MM.1S (cell line): ENCODE results near the gene ANKRD44.

Experiments
- DNase-seq: peaks from one replicate; pipeline ENCODE4 v3.0.0-alpha.2; 2015
- H2AFZ ChIP-seq: fragments of 300-600 bp; sonication (generic); 2 replicates; pipeline ENCODE4 v1.6.0; 2016; ENCODE audit warnings: antibody characterized with exemption, low read length
- H3F3A ChIP-seq: fragments of 300-600 bp; sonication (generic); 2 replicates; pipeline ENCODE4 v1.6.1; 2016; ENCODE audit warnings: mild to moderate bottlenecking, antibody characterized with exemption, low read length, moderate library complexity, mixed read lengths; ENCODE audit not compliant: insufficient read depth
- H3K27ac ChIP-seq: fragments of 300-600 bp; sonication (generic); 2 replicates; pipeline ENCODE4 v1.5.1; 2016; ENCODE audit warnings: mild to moderate bottlenecking, low read length
- H3K27me3 ChIP-seq: fragments of 300-600 bp; sonication (generic); replicated peaks from 2 replicates; pipeline ENCODE4 v1.6.0; 2016; ENCODE audit warnings: low read length; ENCODE audit not compliant: insufficient read depth
- H3K36me3 ChIP-seq: fragments of 300-600 bp; sonication (generic); replicated peaks from 2 replicates; pipeline ENCODE4 v1.6.1; 2016; ENCODE audit warnings: mild to moderate bottlenecking, low read length, mixed read lengths; ENCODE audit not compliant: insufficient read depth
- H3K4me1 ChIP-seq: fragments of 300-600 bp; sonication (generic); 2 replicates; pipeline ENCODE4 v1.6.1; 2016; ENCODE audit warnings: low read length, mixed read lengths
- H3K4me2 ChIP-seq: fragments of 300-600 bp; sonication (generic); 2 replicates; pipeline ENCODE4 v1.6.0; 2016; ENCODE audit warnings: low read depth, low read length
- H3K4me3 ChIP-seq: fragments of 300-600 bp; sonication (generic); 2 replicates; pipeline ENCODE4 v1.5.1; 2016; ENCODE audit warnings: low read length, mixed read lengths
- H3K79me2 ChIP-seq: fragments of 300-600 bp; sonication (generic); 2 replicates; pipeline ENCODE4 v1.6.1; 2016; ENCODE audit warnings: mixed run types, low read length, mixed read lengths
- H3K9ac ChIP-seq: fragments of 300-600 bp; sonication (generic); 2 replicates; pipeline ENCODE4 v1.6.1; 2016; ENCODE audit warnings: low read length, mixed read lengths
- H3K9me2 ChIP-seq: fragments of 300-600 bp; sonication (generic); replicated peaks from 2 replicates; pipeline ENCODE4 v1.6.1; 2016; ENCODE audit warnings: mild to moderate bottlenecking, low read length, mixed read lengths; ENCODE audit not compliant: insufficient read depth
- H3K9me3 ChIP-seq: fragments of 300-600 bp; sonication (generic); replicated peaks from 2 replicates; pipeline ENCODE4 v1.6.1; 2016; ENCODE audit warnings: mild to moderate bottlenecking, low read length, mixed read lengths; ENCODE audit not compliant: insufficient read depth
- H4K20me1 ChIP-seq: fragments of 300-600 bp; sonication (generic); 2 replicates; pipeline ENCODE4 v1.6.1; 2016; ENCODE audit warnings: mild to moderate bottlenecking, low read length, moderate library complexity, mixed read lengths; ENCODE audit not compliant: insufficient read depth
- CTCF ChIP-seq: fragments of 300-600 bp; sonication (generic); IDR thresholded peaks from 2 replicates; pipeline ENCODE4 v1.5.1; 2016; ENCODE audit warnings: antibody characterized with exemption, low read length, mixed read lengths
- EZH2 ChIP-seq: fragments of 300-600 bp; sonication (generic); optimal IDR thresholded peaks from 2 replicates; pipeline ENCODE3; 2017; ENCODE audit warnings: low read depth, mild to moderate bottlenecking, antibody characterized with exemption, low read length, mixed read lengths
- EZH2phosphoT487 ChIP-seq: fragments of 300-600 bp; sonication (generic); IDR thresholded peaks from 2 replicates; pipeline ENCODE4 v1.6.1; 2018; ENCODE audit warnings: antibody characterized with exemption, low read length

The ANKRD44 gene

GRCh38 chr2:197078535-197078934 lies 232.0 kb downstream of the ANKRD44 start:
- no peak overlapping the region for H2AFZ ChIP-seq
- no peaks in the 10 kb centered on the region for H3K27me3 ChIP-seq
- H3K4me2 ChIP-seq = no peak overlapping the region
- no peak overlapping the region for H3K9ac ChIP-seq
- no peak overlapping the region for H3K4me3 ChIP-seq
- TF ChIP-seq CTCF = no peak
- no peak for TF ChIP-seq EZH2phosphoT487
- no peak for TF ChIP-seq EZH2
- peaks cover 13% of the 10 kb centered on the region for H3K4me1 ChIP-seq
- no peak for DNase-seq
- H3K9me3 ChIP-seq = no peaks in the 10 kb centered on the region
- H4K20me1 ChIP-seq = no peaks in the 10 kb centered on the region
- no peaks in the 10 kb centered on the region for H3K79me2 ChIP-seq
- no peaks in the 10 kb centered on the region for H3F3A ChIP-seq
- H3K36me3 ChIP-seq = 0 out of 2 replicates have a peak, but pooled peaks cover 3% of the 10 kb centered on the region
- no peak overlapping the region for H3K27ac ChIP-seq
- H3K9me2 ChIP-seq = no peaks in the 10 kb centered on the region

GRCh38 chr2:197077336-197077735 lies 233.2 kb downstream of the ANKRD44 start:
- DNase-seq = no peak
- no peak overlapping the region for H3K9ac ChIP-seq
- H3K9me3 ChIP-seq = no peaks in the 10 kb centered on the region
- no peak overlapping the region for H3K4me3 ChIP-seq
- H3K9me2 ChIP-seq = no peaks in the 10 kb centered on the region
- no peak overlapping the region for H3K27ac ChIP-seq
- TF ChIP-seq EZH2phosphoT487 (no peak), EZH2 (no peak), CTCF (no peak)
- H3K4me1 ChIP-seq = peaks cover 19% of the 10 kb centered on the region
- H3K36me3 ChIP-seq = 0 out of 2 replicates have a peak, but pooled peaks cover 3% of the 10 kb centered on the region
- no peak overlapping the region for H3K4me2 ChIP-seq
- no peaks in the 10 kb centered on the region for H3K27me3 ChIP-seq
- H3K79me2 ChIP-seq = no peaks in the 10 kb centered on the region
- no peaks in the 10 kb centered on the region for H4K20me1 ChIP-seq
- no peak overlapping the region for H2AFZ ChIP-seq
- H3F3A ChIP-seq = no peaks in the 10 kb centered on the region; the same call in 1 of the 2 replicates

GRCh38 chr2:197076652-197077051 lies 233.9 kb downstream of the ANKRD44 start:
- Histone ChIP-seq H3K9me2 (no peaks in the 10 kb centered on the region), H3K9ac (no peak overlapping the region), H3K4me1 (peaks cover 22% of the 10 kb centered on the region), H3K79me2 (no peaks in the 10 kb centered on the region), H3K27ac (no peak overlapping the region), H3K9me3 (no peaks in the 10 kb centered on the region), H3F3A (no peaks in the 10 kb centered on the region; the same call in 1 of the 2 replicates), H3K36me3 (0 out of 2 replicates have a peak, but pooled peaks cover 3% of the 10 kb centered on the region), H3K27me3 (no peaks in the 10 kb centered on the region), H4K20me1 (no peaks in the 10 kb centered on the region), H3K4me2 (no peak overlapping the region), H3K4me3 (no peak overlapping the region), H2AFZ (no peak overlapping the region)
- TF ChIP-seq EZH2phosphoT487 (no peak), CTCF (no peak), EZH2 (no peak)
- no peak for DNase-seq
